ENCODE data around the gene TBCC. TPM values are rescaled to one million over a fixed set of nuclear protein-coding genes. Genes with fewer than 3 reads are reported as not detected.

TBCC gene
- total RNA-seq, 2 donors from 2014 or later, result 14.5 to 25.4 TPM

- Histone ChIP-seq H3K4me1 (peaks cover 15% of the 10 kb centered on the region), H3K27ac (no peak overlapping the region), H3K36me3 (replicated peaks in 1 of 2; ENCODE audit: insufficient read depth in 1 of 2, low read depth in 2 of 2) (no peaks in the 10 kb centered on the region), H3K4me3 (no peak overlapping the region), H3K9me3 (no peaks in the 10 kb centered on the region), H3K27me3 (no peaks in the 10 kb centered on the region)
- TF ChIP-seq CTCF (IDR thresholded peaks at IDR 0.05) (no peak), POLR2A (IDR thresholded peaks at IDR 0.05) (no peak)
- DNase-seq (peak in 3 of 4 donors; percentile 18 to 28 (median 20)), ATAC-seq (no peak)
- WGBS, 2 donors, result 30 to 39% methylated on average over 3 of the region's 3 CpGs
- intact Hi-C loops (cut with DNase I), result no loop called here
These were observed 16.2 kb downstream of the TBCC start for GRCh38 chr6:42729731-42730130.

GRCh38 chr6:42727627-42728026 lies 18.3 kb downstream of the TBCC start:
- TF ChIP-seq POLR2A (IDR thresholded peaks at IDR 0.05) (no peak), CTCF (IDR thresholded peaks at IDR 0.05) (no peak)
- H3K9me3 ChIP-seq, result no peaks in the 10 kb centered on the region
- no peaks in the 10 kb centered on the region for H3K27me3 ChIP-seq
- no peak for ATAC-seq
- 76 to 84% methylated on average over 18 to 22 of the region's 22 CpGs for WGBS, 2 donors
- peak overlapping the region in 1 of 4 donors; percentile 75 for H3K27ac ChIP-seq
- DNase-seq, result no peak
- intact Hi-C loops (cut with DNase I), result no loop called here
- no peaks in the 10 kb centered on the region for H3K36me3 ChIP-seq (replicated peaks in 1 of 2; ENCODE audit: insufficient read depth in 1 of 2, low read depth in 2 of 2)
- H3K4me1 ChIP-seq, result peaks cover 15% of the 10 kb centered on the region
- no peak overlapping the region for H3K4me3 ChIP-seq

DNA sequence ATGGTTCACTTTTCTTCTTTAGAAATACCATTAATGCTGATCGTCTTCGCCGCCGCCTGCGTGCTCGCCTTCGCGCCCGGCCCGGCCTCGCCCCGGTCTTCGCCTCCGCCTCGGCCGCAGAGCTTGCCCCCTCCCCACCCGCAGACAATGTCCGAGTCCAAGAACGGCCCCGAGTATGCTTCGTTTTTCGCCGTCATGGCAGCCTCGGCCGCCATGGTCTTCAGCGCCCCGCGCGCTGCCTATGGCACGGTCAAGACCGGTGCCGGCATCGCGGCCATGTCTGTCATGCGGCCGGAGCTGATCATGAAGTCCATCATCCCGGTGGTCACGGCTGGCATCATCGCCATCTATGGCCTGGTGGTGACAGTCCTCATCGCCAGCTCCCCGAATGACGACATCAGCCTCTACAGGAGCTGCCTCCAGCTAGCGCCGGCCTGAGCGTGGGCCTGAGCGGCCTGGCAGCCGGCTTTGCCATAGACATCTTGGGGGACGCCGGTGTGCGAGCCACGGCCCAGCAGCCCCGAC lies 18.8 kb downstream of the TBCC start:
- intact Hi-C loops (cut with DNase I), result no loop called here

GRCh38 chr6:42726485-42727086 lies 19.3 kb downstream of the TBCC start:
- Histone ChIP-seq H3K9me3 (no peaks in the 10 kb centered on the region), H3K4me1 (peaks cover 15% of the 10 kb centered on the region), H3K27ac (peak overlapping the region in 3 of 4 donors; percentile 37 to 75 (median 56)), H3K36me3 (replicated peaks in 1 of 2; ENCODE audit: insufficient read depth in 1 of 2, low read depth in 2 of 2) (no peaks in the 10 kb centered on the region), H3K27me3 (no peaks in the 10 kb centered on the region), H3K4me3 (peak overlapping the region in 1 of 2 donors; percentile 29)
- intact Hi-C loops (cut with DNase I), result no loop called here
- ATAC-seq (peak; percentile 94), DNase-seq (peak; percentile 78 to 93 (median 88))
- WGBS, 2 donors, result 2 to 3% methylated on average over 14 of the region's 14 CpGs
- TF ChIP-seq POLR2A (IDR thresholded peaks at IDR 0.05), result no peak
- TF ChIP-seq CTCF (IDR thresholded peaks at IDR 0.05), result peak; percentile 70 to 98 (median 96)

More for the DNA sequence above, 18.8 kb downstream of the TBCC start:
- DNase-seq (peak in 3 of 4 donors; percentile 26 to 33 (median 30)), ATAC-seq (peak; percentile 27)
- Histone ChIP-seq H3K4me3 (peak overlapping the region in 1 of 2 donors; percentile 29), H3K27me3 (no peaks in the 10 kb centered on the region), H3K4me1 (peaks cover 15% of the 10 kb centered on the region), H3K9me3 (no peaks in the 10 kb centered on the region), H3K36me3 (replicated peaks in 1 of 2; ENCODE audit: insufficient read depth in 1 of 2, low read depth in 2 of 2) (no peaks in the 10 kb centered on the region), H3K27ac (peak overlapping the region in 3 of 4 donors; percentile 37 to 75 (median 56))
- TF ChIP-seq POLR2A (IDR thresholded peaks at IDR 0.05) (no peak), CTCF (IDR thresholded peaks at IDR 0.05) (no peak)
- WGBS, 2 donors, result 33 to 40% methylated on average over 1 to 52 of the region's 52 CpGs

DNA sequence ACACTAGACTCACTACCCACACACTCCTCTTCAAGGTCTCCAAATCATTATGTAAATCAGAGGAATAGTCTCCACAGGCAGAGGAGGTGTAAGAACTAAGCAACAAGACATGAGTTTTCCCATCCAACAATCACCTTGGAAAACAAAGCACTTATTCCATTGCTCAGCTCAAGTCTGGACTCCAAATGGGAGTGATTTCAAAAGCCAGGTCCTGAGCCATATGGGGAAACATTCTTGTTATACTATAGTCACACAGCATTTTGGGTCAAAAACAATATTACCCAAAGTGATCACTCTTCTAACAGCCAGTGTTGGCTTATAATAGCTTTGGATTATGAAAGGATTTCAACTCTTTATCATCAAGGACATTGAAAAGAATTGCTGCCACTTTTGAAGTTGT lies 19.9 kb downstream of the TBCC start:
- no peaks in the 10 kb centered on the region for H3K9me3 ChIP-seq
- intact Hi-C loops (cut with DNase I), result no loop called here
- H3K36me3 ChIP-seq (replicated peaks in 1 of 2; ENCODE audit: insufficient read depth in 1 of 2, low read depth in 2 of 2), result no peaks in the 10 kb centered on the region
- TF ChIP-seq POLR2A (IDR thresholded peaks at IDR 0.05), result no peak
- TF ChIP-seq CTCF (IDR thresholded peaks at IDR 0.05), result no peak
- ATAC-seq (no peak), DNase-seq (no peak)
- no peak overlapping the region for H3K4me3 ChIP-seq
- peaks cover 15% of the 10 kb centered on the region for H3K4me1 ChIP-seq
- H3K27me3 ChIP-seq, result no peaks in the 10 kb centered on the region
- peak overlapping the region in 3 of 4 donors; percentile 37 to 75 (median 56) for H3K27ac ChIP-seq
